Stimulated activated CD4-positive, alpha-beta T cell treated with anti-CD3 and anti-CD28 coated beads, Interleukin-1b, Interleukin-23, amount 100 ng/mL, for 48 hours (primary cell): ENCODE results near the gene MDK.

ENCODE experiments used
- DNase-seq: peaks from one replicate; pipeline ENCODE4 v3.0.0-alpha.2; 2020

MDK gene

GRCh38 chr11:46407635-46408034 is 26.2 kb downstream of the MDK start:
- no peak for DNase-seq

GRCh38 chr11:46408407-46408986 is 27.0 kb downstream of the MDK start:
- no peak for DNase-seq

- DNase-seq: no peak
These were observed 28.6 kb downstream of the MDK start for GRCh38 chr11:46410021-46410420.

- no peak for DNase-seq
These were observed 32.4 kb downstream of the MDK start for GRCh38 chr11:46413760-46414465.

GRCh38 chr11:46414466-46414796 is 33.0 kb downstream of the MDK start:
- DNase-seq: no peak

GRCh38 chr11:46414879-46415278 is 33.4 kb downstream of the MDK start:
- DNase-seq: no peak

- no peak for DNase-seq
These were observed 36.2 kb downstream of the MDK start for GRCh38 chr11:46417711-46418110.

- no peak for DNase-seq
These were observed 37.3 kb downstream of the MDK start for GRCh38 chr11:46418751-46419150.

GRCh38 chr11:46420513-46420912 is 39.0 kb downstream of the MDK start:
- no peak for DNase-seq

- DNase-seq: no peak
These were observed 39.9 kb downstream of the MDK start for GRCh38 chr11:46421257-46421880.

- DNase-seq: no peak
These were observed 41.1 kb downstream of the MDK start for GRCh38 chr11:46422588-46422987.

- no peak for DNase-seq
These were observed 44.9 kb downstream of the MDK start for GRCh38 chr11:46426233-46426991.

- no peak for DNase-seq
These were observed 45.9 kb downstream of the MDK start for GRCh38 chr11:46427364-46427763.

- DNase-seq: no peak
These were observed 48.2 kb downstream of the MDK start for GRCh38 chr11:46429717-46430116.

- DNase-seq: no peak
These were observed 49.7 kb downstream of the MDK start for GRCh38 chr11:46431211-46431610.
